Measurements from ENCODE around the gene PKN1. TPM values are rescaled to one million over a fixed set of nuclear protein-coding genes. Genes with fewer than 3 reads are reported as not detected.

Gene PKN1
- total RNA-seq, 1 donor from 2014 or later, result 68.3 TPM

GRCh38 chr19:14412996-14413692 lies 20.0 kb upstream of the PKN1 start:
- Histone ChIP-seq H3K9ac (ENCODE audit: low read length) (peak overlapping the region; percentile 20), H3K4me2 (ENCODE audit: low read length) (peak overlapping the region; percentile 62), H4K20me1 (ENCODE audit: insufficient read depth, low read length) (peaks cover 98% of the 10 kb centered on the region), H3K79me2 (ENCODE audit: insufficient read depth, low read length) (peaks cover 86% of the 10 kb centered on the region), H2AFZ (ENCODE audit: low read depth, low read length) (no peak overlapping the region), H3K4me1 (ENCODE audit: insufficient read depth, low read length) (peaks cover 14% of the 10 kb centered on the region), H3K27me3 (ENCODE audit: insufficient read depth, low read length) (no peaks in the 10 kb centered on the region), H3K9me3 (ENCODE audit: insufficient read depth, low read depth, low read length) (no peaks in the 10 kb centered on the region), H3K36me3 (ENCODE audit: insufficient read depth, low read length) (peaks cover 42% of the 10 kb centered on the region), H3K4me3 (ENCODE audit: insufficient read depth, low read depth, low read length) (no peak overlapping the region), H3K27ac (ENCODE audit: low read depth, low read length) (no peak overlapping the region)
- Mint-ChIP-seq H3K4me3 (ENCODE audit: unreplicated experiment) (no peak overlapping the region), H3K9me3 (ENCODE audit: unreplicated experiment) (no peaks in the 10 kb centered on the region), H3K27me3 (ENCODE audit: low read depth, unreplicated experiment) (no peaks in the 10 kb centered on the region), H3K27ac (ENCODE audit: unreplicated experiment) (peak overlapping the region; percentile 72), H3K4me1 (ENCODE audit: low read depth, unreplicated experiment) (peaks cover 28% of the 10 kb centered on the region), H3K36me3 (ENCODE audit: low read depth, unreplicated experiment) (peaks cover 9% of the 10 kb centered on the region)
- FAIRE-seq (no peak), DNase-seq (ENCODE audit: low read depth) (no peak)
- TF ChIP-seq CTCF (IDR thresholded peaks at IDR 0.05; ENCODE audit: insufficient read depth, low read depth, low read length), result no peak
- no peak for TF ChIP-seq EZH2 (IDR thresholded peaks at IDR 0.05; ENCODE audit: insufficient read depth, low read length)

GRCh38 chr19:14413693-14414181 lies 19.4 kb upstream of the PKN1 start:
- H3K4me1 ChIP-seq (ENCODE audit: insufficient read depth, low read length), result peaks cover 14% of the 10 kb centered on the region
- H3K9ac ChIP-seq (ENCODE audit: low read length), result peak overlapping the region; percentile 20
- FAIRE-seq (no peak), DNase-seq (ENCODE audit: low read depth) (peak; percentile 71)
- no peaks in the 10 kb centered on the region for H3K9me3 ChIP-seq (ENCODE audit: insufficient read depth, low read depth, low read length)
- peak overlapping the region; percentile 62 for H3K4me2 ChIP-seq (ENCODE audit: low read length)
- H4K20me1 ChIP-seq (ENCODE audit: insufficient read depth, low read length), result peaks cover 96% of the 10 kb centered on the region
- Mint-ChIP-seq H3K9me3 (ENCODE audit: unreplicated experiment) (no peaks in the 10 kb centered on the region), H3K4me3 (ENCODE audit: unreplicated experiment) (peak overlapping the region; percentile 45), H3K27me3 (ENCODE audit: low read depth, unreplicated experiment) (no peaks in the 10 kb centered on the region), H3K27ac (ENCODE audit: unreplicated experiment) (peak overlapping the region; percentile 72), H3K36me3 (ENCODE audit: low read depth, unreplicated experiment) (peaks cover 9% of the 10 kb centered on the region), H3K4me1 (ENCODE audit: low read depth, unreplicated experiment) (peaks cover 28% of the 10 kb centered on the region)
- H2AFZ ChIP-seq (ENCODE audit: low read depth, low read length), result no peak overlapping the region
- peaks cover 90% of the 10 kb centered on the region for H3K79me2 ChIP-seq (ENCODE audit: insufficient read depth, low read length)
- H3K27me3 ChIP-seq (ENCODE audit: insufficient read depth, low read length), result no peaks in the 10 kb centered on the region
- H3K36me3 ChIP-seq (ENCODE audit: insufficient read depth, low read length), result peaks cover 36% of the 10 kb centered on the region
- no peak overlapping the region for H3K4me3 ChIP-seq (ENCODE audit: insufficient read depth, low read depth, low read length)
- no peak overlapping the region for H3K27ac ChIP-seq (ENCODE audit: low read depth, low read length)
- TF ChIP-seq CTCF (IDR thresholded peaks at IDR 0.05; ENCODE audit: insufficient read depth, low read depth, low read length) (no peak), EZH2 (IDR thresholded peaks at IDR 0.05; ENCODE audit: insufficient read depth, low read length) (no peak)
